CD4-positive, alpha-beta T cell treated with Interleukin-21 for 1 hour (primary cell): Measurements from ENCODE around the gene UBE2F.

Experiments used
- DNase-seq: peaks from one replicate; pipeline ENCODE4 v3.0.0-alpha.2; 2020

UBE2F gene

DNA sequence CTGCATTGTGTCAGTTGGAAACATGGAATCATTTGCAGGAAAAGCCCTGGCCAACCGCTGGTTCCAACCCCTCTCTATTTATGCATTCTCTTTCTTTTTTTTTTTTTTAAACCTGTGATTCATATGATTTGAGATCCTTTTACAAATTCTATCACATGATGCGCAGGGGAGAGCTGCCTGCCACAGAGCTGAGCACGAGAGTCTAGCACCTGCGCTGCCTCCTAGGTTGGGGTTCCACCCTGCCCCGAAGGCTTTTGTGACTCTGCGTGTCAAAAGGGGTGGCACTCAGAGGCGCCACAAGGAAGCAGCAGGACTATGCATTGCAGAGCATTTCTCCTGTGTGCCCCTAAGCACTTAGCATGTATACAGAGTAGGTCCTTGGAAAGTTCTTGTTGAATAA is 116.0 kb downstream of the UBE2F start:
- no peak for DNase-seq

DNA sequence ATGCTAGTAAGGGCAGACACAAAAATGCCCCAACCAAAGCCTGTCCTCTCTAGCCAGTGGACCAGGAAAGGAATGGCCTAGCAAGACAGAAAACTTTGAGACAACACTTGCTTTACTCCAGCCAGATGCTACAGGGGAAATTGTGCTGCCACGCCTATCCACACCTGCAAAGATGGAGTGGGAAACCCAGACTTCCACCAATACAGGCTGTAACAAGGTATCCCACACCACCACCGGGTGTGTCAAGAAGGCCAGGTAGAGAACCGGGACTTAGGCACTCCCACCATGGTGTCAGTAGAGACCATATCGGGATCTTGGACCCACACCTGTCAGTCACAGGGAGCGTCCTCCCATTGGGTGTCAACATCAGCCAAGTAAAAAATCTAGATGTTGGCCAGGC is 117.1 kb downstream of the UBE2F start:
- no peak for DNase-seq

DNA sequence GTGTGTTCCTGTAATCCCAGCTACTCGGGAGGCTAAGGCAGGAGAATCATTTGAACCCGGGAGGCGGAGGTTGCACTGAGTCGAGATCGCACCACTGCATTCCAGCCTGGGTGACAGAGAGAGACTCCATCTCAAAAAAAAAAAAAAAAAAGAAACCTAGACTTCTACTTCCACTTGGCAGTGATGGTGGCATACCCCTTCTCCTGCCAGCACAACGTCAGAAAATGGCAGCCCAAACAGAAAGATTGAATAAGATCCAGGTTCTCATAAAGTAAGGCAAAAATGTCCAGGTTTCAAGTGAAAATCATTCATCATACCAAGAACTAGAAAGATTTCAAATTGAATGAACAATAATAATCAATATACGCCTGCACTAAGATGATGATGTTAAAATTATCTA is 117.9 kb downstream of the UBE2F start:
- no peak for DNase-seq

DNA sequence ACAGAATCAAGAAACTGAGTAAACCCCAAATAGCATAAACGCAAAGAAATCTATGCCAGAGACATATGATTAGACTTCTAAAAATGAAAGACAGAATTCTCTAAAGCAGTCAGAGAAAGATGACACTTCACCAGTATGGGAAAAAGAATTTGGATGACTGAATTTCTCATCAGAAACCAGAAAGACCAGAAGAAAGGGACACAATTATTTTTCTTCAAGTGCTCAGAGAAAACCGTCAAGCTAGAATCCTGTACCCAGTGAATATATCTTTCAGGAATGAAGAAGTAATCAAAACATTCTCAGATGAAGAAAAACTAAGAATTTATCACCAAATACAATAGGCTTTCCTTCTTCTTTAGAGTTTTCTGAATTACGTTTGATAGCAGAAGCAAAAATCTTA is 119.1 kb downstream of the UBE2F start:
- DNase-seq: no peak

DNA sequence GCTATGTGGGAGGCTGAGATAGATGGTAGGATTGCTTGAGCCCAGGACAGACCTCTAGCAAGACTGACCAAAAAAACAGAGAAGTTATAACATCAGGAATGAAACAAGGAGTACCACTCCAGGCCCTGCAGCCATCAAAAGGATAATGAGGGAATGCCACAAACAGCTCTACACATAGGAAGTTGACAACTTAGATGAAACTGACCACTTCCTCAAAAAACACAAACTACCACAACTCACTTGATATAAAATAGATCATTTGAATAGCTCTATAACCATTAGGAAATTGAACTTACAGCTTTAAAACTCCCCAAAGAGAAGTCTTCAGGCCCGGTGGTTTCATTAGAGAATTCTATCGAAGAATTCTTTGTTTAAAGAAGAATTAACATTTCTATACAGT is 120.4 kb downstream of the UBE2F start:
- DNase-seq: no peak

DNA sequence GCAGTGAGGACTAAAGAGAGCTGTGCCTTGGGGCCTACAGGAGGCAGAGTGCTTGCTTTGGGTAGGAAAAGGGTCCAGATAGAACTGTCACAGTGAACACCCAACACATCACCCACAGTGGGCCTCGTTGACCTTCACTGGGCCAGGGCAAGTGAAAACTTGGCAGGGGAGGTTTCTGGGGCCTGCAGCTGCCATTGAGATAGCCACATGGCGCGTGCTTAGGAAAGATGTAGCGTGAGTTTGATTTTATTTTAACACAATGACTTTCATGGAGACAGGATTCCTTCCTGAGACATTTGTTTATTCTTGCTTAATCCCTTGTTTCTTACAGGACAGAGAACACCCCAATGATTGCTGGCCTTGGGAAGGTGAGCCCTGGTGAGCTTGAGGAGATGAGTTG is 124.1 kb downstream of the UBE2F start:
- no peak for DNase-seq

DNA sequence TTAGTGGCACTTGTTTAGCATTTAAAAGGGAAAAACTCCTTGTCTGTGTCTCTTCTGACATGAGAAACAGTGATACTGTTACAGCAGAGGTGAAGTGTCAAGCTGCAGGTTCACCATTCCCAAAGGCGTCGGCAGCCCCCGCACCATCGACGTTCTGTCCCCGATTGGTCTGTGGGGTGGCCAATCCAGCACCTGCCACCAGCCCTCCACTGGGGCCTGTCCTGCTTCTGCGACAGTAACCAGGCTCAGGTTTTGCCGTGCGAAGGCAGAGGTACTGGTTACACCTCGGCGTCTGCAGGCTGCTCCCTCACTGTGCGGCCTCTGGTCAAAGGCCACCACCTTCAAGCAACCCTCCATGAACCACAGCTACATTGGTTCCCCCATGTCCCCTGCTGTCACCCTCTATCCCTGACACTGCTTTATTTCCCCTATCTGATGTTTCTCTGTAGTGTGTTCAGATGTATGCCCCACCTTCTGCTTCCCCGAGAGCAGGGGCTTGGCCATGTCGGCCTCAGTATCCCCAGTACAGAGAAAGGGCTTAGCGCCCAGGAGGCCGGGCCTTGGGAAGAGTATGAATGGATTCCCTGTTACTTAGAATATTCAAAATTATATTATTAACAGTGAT is 124.7 kb downstream of the UBE2F start:
- no peak for DNase-seq
